Neural crest cell (in vitro differentiated cells): ENCODE data around the gene UBE2E3. TPM values are rescaled to one million over a fixed set of nuclear protein-coding genes. Genes with fewer than 3 reads are reported as not detected.
A peak's percentile ranks its signal among the peaks of the same experiment; 100 is the strongest.

Experiments
- DNase-seq: peaks from one replicate; pipeline ENCODE4 v3.0.0; 2021; ENCODE audit warnings: low read depth, mixed read lengths, low spot score
- H3K27ac Mint-ChIP-seq: one replicate; pipeline ENCODE4 v1.8.0; 2021; ENCODE audit warnings: mild to moderate bottlenecking, mixed read lengths; ENCODE audit not compliant: unreplicated experiment
- H3K27me3 Mint-ChIP-seq: 2 replicates; pipeline ENCODE4 v1.8.0; 2021; ENCODE audit warnings: low read depth, mild to moderate bottlenecking, mixed read lengths
- H3K36me3 Mint-ChIP-seq: 2 replicates; pipeline ENCODE4 v1.8.0; 2021; ENCODE audit warnings: low read depth, mild to moderate bottlenecking, mixed read lengths
- H3K4me1 Mint-ChIP-seq: 2 replicates; pipeline ENCODE4 v1.8.0; 2021; ENCODE audit warnings: mixed read lengths
- H3K4me3 Mint-ChIP-seq: one replicate; pipeline ENCODE4 v1.8.0; 2021; ENCODE audit warnings: mild to moderate bottlenecking, mixed read lengths
- H3K9me3 Mint-ChIP-seq: 2 replicates; pipeline ENCODE4 v1.8.0; 2021; ENCODE audit warnings: mixed read lengths
- CTCF ChIP-seq: fragments of 200-600 bp; sonication (generic); conservative IDR thresholded peaks from 2 replicates; pipeline ENCODE4 v1.5.0; 2021; ENCODE audit warnings: antibody characterized with exemption, mild to moderate bottlenecking
- total RNA-seq: library from RNA; stranded (reverse); gene quantifications from 2 replicates; pipeline ENCODE4 v1.2.1, GENCODE V29; 2021

Gene UBE2E3
- total RNA-seq, 1 donor from 2014 or later, result 228 TPM

GRCh38 chr2:181005809-181006208, 25.4 kb downstream of the UBE2E3 start:
- Mint-ChIP-seq H3K4me1 (peaks cover 53% of the 10 kb centered on the region), H3K9me3 (no peaks in the 10 kb centered on the region), H3K4me3 (no peak overlapping the region), H3K27me3 (no peaks in the 10 kb centered on the region), H3K36me3 (no peaks in the 10 kb centered on the region), H3K27ac (no peak overlapping the region)
- no peak for TF ChIP-seq CTCF
- DNase-seq, result no peak

GRCh38 chr2:181007086-181007837, 26.9 kb downstream of the UBE2E3 start:
- no peaks in the 10 kb centered on the region for H3K9me3 Mint-ChIP-seq
- peaks cover 46% of the 10 kb centered on the region for H3K4me1 Mint-ChIP-seq
- no peak for TF ChIP-seq CTCF
- no peak overlapping the region for H3K27ac Mint-ChIP-seq
- H3K36me3 Mint-ChIP-seq, result no peaks in the 10 kb centered on the region
- no peak for DNase-seq
- H3K27me3 Mint-ChIP-seq, result no peaks in the 10 kb centered on the region
- H3K4me3 Mint-ChIP-seq, result no peak overlapping the region

GRCh38 chr2:181008407-181008806, 28.0 kb downstream of the UBE2E3 start:
- Mint-ChIP-seq H3K4me1 (peaks cover 39% of the 10 kb centered on the region), H3K27me3 (no peaks in the 10 kb centered on the region), H3K4me3 (no peak overlapping the region), H3K27ac (peak overlapping the region; percentile 1), H3K36me3 (no peaks in the 10 kb centered on the region), H3K9me3 (no peaks in the 10 kb centered on the region)
- TF ChIP-seq CTCF, result no peak
- no peak for DNase-seq

GRCh38 chr2:181021199-181021789, 40.9 kb downstream of the UBE2E3 start:
- H3K27me3 Mint-ChIP-seq, result no peaks in the 10 kb centered on the region
- peaks cover 43% of the 10 kb centered on the region for H3K4me1 Mint-ChIP-seq
- H3K27ac Mint-ChIP-seq, result no peak overlapping the region
- no peak overlapping the region for H3K4me3 Mint-ChIP-seq
- no peak for DNase-seq
- H3K9me3 Mint-ChIP-seq, result peaks cover 2% of the 10 kb centered on the region
- H3K36me3 Mint-ChIP-seq, result no peaks in the 10 kb centered on the region
- TF ChIP-seq CTCF, result no peak

GRCh38 chr2:181022652-181023051, 42.2 kb downstream of the UBE2E3 start:
- Mint-ChIP-seq H3K9me3 (peaks cover 2% of the 10 kb centered on the region), H3K27ac (no peak overlapping the region), H3K27me3 (no peaks in the 10 kb centered on the region), H3K4me1 (peaks cover 38% of the 10 kb centered on the region), H3K4me3 (no peak overlapping the region), H3K36me3 (no peaks in the 10 kb centered on the region)
- no peak for TF ChIP-seq CTCF
- DNase-seq, result no peak
